HepG2 (cell line): ENCODE measurements around the gene CISD2. TPM values are rescaled to one million over a fixed set of nuclear protein-coding genes. Genes with fewer than 3 reads are reported as not detected.

ENCODE experiments used
- ATAC-seq: fragments of 200-7000 bp; cut with Tn5 transposase; 3 replicates; pipeline ENCODE4 v1.9.1; 2020; ENCODE audit warnings: mild to moderate bottlenecking, moderate library complexity
- BruUV-seq: library from RNA; stranded (reverse); fragments of 400-500 nt; replicated peaks from 2 replicates; lab custom pipeline; 2021; lab: Mats Ljungman, UMichigan
- CTCF ChIA-PET: fragments of 300-600 bp; formaldehyde crosslinking; extraction: SDS; loops from one replicate; lab custom pipeline; 2021; ENCODE audit warnings: low total read pairs, inconsistent platforms, low intra/inter-chr PET ratio; lab: Yijun Ruan, JAX
- POLR2A ChIA-PET: fragments of 350-600 bp; sonication (Branson Sonifier 250); formaldehyde crosslinking; loops from one replicate; lab custom pipeline; 2020; ENCODE audit warnings: antibody characterized with exemption, inconsistent platforms; lab: Yijun Ruan, JAX
- DNase-seq: peaks from one replicate; pipeline ENCODE4 v3.0.0-alpha.2; 2015; ENCODE audit warnings: low spot score
- FAIRE-seq: peaks from 3 replicates; lab custom pipeline; 2011; peaks lifted over from hg19 to GRCh38; lab: Jason Lieb, UNC
- H2AFZ ChIP-seq: one replicate; pipeline ENCODE4 v1.6.1; 2011; ENCODE audit warnings: low read length, inconsistent platforms
- H3K27ac ChIP-seq: fragments of 300-600 bp; 3 replicates; pipeline ENCODE4 v1.8.0; 2011; ENCODE audit warnings: mixed run types, mild to moderate bottlenecking, mixed read lengths, low read length, inconsistent platforms; ENCODE audit not compliant: insufficient read depth; ENCODE audit errors: extremely low read length
- H3K27me3 ChIP-seq, 2 experiments: fragments of 200-600 bp in 1 of 2; 2 replicates in 1 of 2; 3 replicates in 1 of 2; pipeline versions ENCODE4 v1.6.0 to v1.8.0; 2011; ENCODE audit warnings: low read length in 2 of 2, mild to moderate bottlenecking in 2 of 2, moderate library complexity in 2 of 2, inconsistent platforms in 1 of 2; ENCODE audit not compliant: insufficient read depth in 2 of 2, control insufficient read depth in 1 of 2
- H3K36me3 ChIP-seq, 2 experiments: fragments of 200-600 bp in 1 of 2; replicated peaks in 1 of 2; 2 replicates in 1 of 2; 3 replicates in 1 of 2; pipeline versions ENCODE4 v1.5.1 to v1.8.0; 2011; ENCODE audit warnings: low read length in 2 of 2, inconsistent platforms in 1 of 2; ENCODE audit not compliant: insufficient read depth in 2 of 2, control insufficient read depth in 1 of 2
- H3K4me1 ChIP-seq: 2 replicates; pipeline ENCODE4 v1.5.1; 2012; ENCODE audit warnings: low read length, inconsistent platforms; ENCODE audit not compliant: insufficient read depth
- H3K4me2 ChIP-seq: 2 replicates; pipeline ENCODE4 v1.6.0; 2011; ENCODE audit warnings: low read depth, low read length, inconsistent platforms
- H3K4me3 ChIP-seq, 3 experiments: fragments of 200-600 bp in 1 of 3; sonication (generic), shearing (Covaris generic) in 1 of 3; replicated peaks in 1 of 3; 2 replicates each; pipeline ENCODE4 v1.5.1; 2011 to 2016; ENCODE audit warnings: low read length in 3 of 3, inconsistent platforms in 2 of 3, low read depth in 2 of 3, mild to moderate bottlenecking in 2 of 3, control low read depth in 1 of 3, mixed read lengths in 1 of 3; ENCODE audit not compliant: insufficient read depth in 1 of 3
- H3K79me2 ChIP-seq: one replicate; pipeline ENCODE4 v1.6.1; 2011; ENCODE audit warnings: low read length, inconsistent platforms; ENCODE audit not compliant: insufficient read depth
- H3K9ac ChIP-seq: 2 replicates; pipeline ENCODE4 v1.6.0; 2011; ENCODE audit warnings: mild to moderate bottlenecking, low read depth, low read length, inconsistent platforms; ENCODE audit not compliant: insufficient read depth
- H3K9me3 ChIP-seq: 2 replicates; pipeline ENCODE4 v1.5.1; 2012; ENCODE audit warnings: mild to moderate bottlenecking, low read length
- H4K20me1 ChIP-seq: 2 replicates; pipeline ENCODE4 v1.6.0; 2011; ENCODE audit warnings: inconsistent platforms, mild to moderate bottlenecking, low read length, moderate library complexity; ENCODE audit not compliant: insufficient read depth
- ERF ChIP-seq: IDR thresholded peaks from 2 replicates; pipeline ENCODE4 v1.6.1; 2018; ENCODE audit warnings: missing biosample characterization, missing genetic modification reagents
- FOXK1 ChIP-seq: sonication (generic); formaldehyde crosslinking; IDR thresholded peaks from 2 replicates; pipeline ENCODE4 v1.4.0; 2020; ENCODE audit warnings: low read depth, missing genetic modification reagents, borderline replicate concordance
- GABPA ChIP-seq, 2 experiments: IDR thresholded peaks; 2 replicates each; pipeline ENCODE4 v1.6.1; 2011 to 2016; ENCODE audit warnings: low read depth in 2 of 2, low read length in 1 of 2, missing biosample characterization in 1 of 2, missing genetic modification characterization in 1 of 2
- HBP1 ChIP-seq: IDR thresholded peaks from 2 replicates; pipeline ENCODE4 v1.6.1; 2016; ENCODE audit warnings: low read depth, control low read depth
- MXD4 ChIP-seq: IDR thresholded peaks from 2 replicates; pipeline ENCODE4 v1.6.1; 2016; ENCODE audit warnings: mild to moderate bottlenecking, missing biosample characterization, missing genetic modification reagents
- RBFOX2 ChIP-seq: fragments of 200-400 bp; formaldehyde crosslinking; IDR thresholded peaks from 2 replicates; pipeline ENCODE4 v1.6.1; 2017; ENCODE audit warnings: low read depth, mild to moderate bottlenecking, low read length
- SIN3B ChIP-seq: fragments of 150-350 bp; IDR thresholded peaks from 2 replicates; pipeline ENCODE4 v1.6.1; 2014; ENCODE audit warnings: low read length
- TGIF2 ChIP-seq: IDR thresholded peaks from 2 replicates; pipeline ENCODE4 v1.6.1; 2016; ENCODE audit warnings: control low read depth, missing compliant biosample characterization
- ZBTB37 ChIP-seq: sonication (generic); formaldehyde crosslinking; IDR thresholded peaks from 2 replicates; pipeline ENCODE4 v1.4.0; 2020; ENCODE audit warnings: mild to moderate bottlenecking, missing genetic modification reagents
- ZNF615 ChIP-seq: sonication (generic); formaldehyde crosslinking; IDR thresholded peaks from 2 replicates; pipeline ENCODE4 v1.5.0; 2020; ENCODE audit warnings: mild to moderate bottlenecking, missing genetic modification reagents, borderline replicate concordance
- whole genome bisulfite sequencing: methylation state at CpG from one replicate; pipeline ENCODE4 v1.1.6; 2017; ENCODE audit warnings: low lambda C conversion rate; 5-methylcytosine and 5-hydroxymethylcytosine counted together
- in situ Hi-C: cut with HindIII; loops from 2 replicates; pipeline ENCODE4 v1.10.0; 2017; ENCODE audit warnings: low pct_unique_long_range_greater_than_20kb; ENCODE audit not compliant: extremely low pct_ligation_motif_present
- intact Hi-C: fragments of 100-400 bp; cut with micrococcal nuclease; formaldehyde crosslinking; loops from one replicate; pipeline ENCODE4 v1.10.0; 2022; ENCODE audit not compliant: unreplicated experiment
- polyA plus RNA-seq, 8 experiments: library from polyadenylated mRNA; depleted of rRNA in 3 of 8; stranded (reverse) in 7 of 8; unstranded in 1 of 8; fragments of >200 nt; fragmentation: Illumina TruSeq in 4 of 8; extraction: Trizol in 4 of 8; gene quantifications; 2 replicates each; pipeline versions ENCODE4 v1.2.1 to v1.2.3, GENCODE V29; 2011 to 2016; ENCODE audit warnings: low read depth in 4 of 8, missing spikeins in 1 of 8, mixed read lengths in 1 of 8; ENCODE audit not compliant: insufficient read depth in 1 of 8
- total RNA-seq, 5 experiments: library from RNA; depleted of rRNA; stranded (reverse); fragments of >200 nt; fragmentation: Illumina TruSeq; extraction: Trizol; gene quantifications; 2 replicates each; pipeline ENCODE4 v1.2.3, GENCODE V29; 2016; ENCODE audit warnings: low read depth in 1 of 5
- TF ChIP-seq, protein P1 (sequence below): sonication (generic); formaldehyde crosslinking; IDR thresholded peaks from 2 replicates; pipeline ENCODE4 v1.5.1; 2020; ENCODE audit warnings: missing genetic modification reagents, mild to moderate bottlenecking, borderline replicate concordance
- TF ChIP-seq, protein P2 (sequence below): sonication (generic); formaldehyde crosslinking; IDR thresholded peaks from 2 replicates; pipeline ENCODE4 v1.8.1; 2023; ENCODE audit warnings: missing genetic modification reagents, mild to moderate bottlenecking, borderline replicate concordance
- TF ChIP-seq, protein P3 (sequence below): sonication (generic); formaldehyde crosslinking; IDR thresholded peaks from 2 replicates; pipeline ENCODE4 v1.5.0; 2020; ENCODE audit warnings: mild to moderate bottlenecking, missing genetic modification reagents

Gene CISD2
- total and polyA plus RNA-seq, 2 of the 13 experiments (the other 11 are each of a cell fraction or from before 2014, with no cell fraction given), result 24.5 to 37.7 TPM

DNA sequence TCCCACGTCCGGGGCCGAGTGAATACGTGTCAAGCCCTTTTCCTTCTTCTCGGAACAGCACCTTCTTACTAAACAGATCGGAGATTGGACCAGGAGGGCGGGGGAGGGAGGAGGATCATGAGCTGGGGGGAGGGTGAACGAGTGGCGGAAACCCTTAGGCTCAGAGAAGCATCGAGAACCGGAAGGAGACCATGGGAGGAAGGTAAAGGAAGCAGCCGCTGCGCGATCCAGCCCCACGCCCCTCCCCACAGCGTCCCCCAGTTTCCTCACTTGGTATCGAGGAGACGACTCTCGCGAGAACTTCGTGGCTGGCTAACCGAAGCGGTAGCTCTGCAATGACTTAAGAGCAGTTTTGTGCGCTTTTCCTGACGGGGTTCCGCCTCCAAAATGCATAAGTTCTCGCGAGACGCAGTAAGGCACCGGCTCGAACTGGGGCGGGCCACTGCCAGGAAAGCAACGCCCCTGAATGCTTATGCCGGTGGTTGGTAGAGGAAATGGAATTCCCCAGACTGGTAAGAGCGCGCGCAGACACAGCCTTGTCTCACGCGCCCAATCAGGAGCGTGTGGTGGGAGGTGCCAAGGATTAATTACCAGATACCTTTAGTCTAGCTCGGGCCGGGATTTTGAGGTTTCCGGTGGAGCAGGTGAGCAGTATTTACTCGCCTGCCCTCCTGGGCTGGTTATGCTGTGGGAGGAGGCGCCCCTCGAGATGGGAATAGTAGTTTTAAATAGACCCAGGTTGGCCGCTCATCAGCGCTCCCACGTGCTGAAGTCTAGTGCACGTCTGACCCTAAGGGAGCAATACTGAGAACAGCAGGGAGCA lies 40.9 kb upstream of the CISD2 start (continued):
- TF ChIP-seq, protein P1, sequence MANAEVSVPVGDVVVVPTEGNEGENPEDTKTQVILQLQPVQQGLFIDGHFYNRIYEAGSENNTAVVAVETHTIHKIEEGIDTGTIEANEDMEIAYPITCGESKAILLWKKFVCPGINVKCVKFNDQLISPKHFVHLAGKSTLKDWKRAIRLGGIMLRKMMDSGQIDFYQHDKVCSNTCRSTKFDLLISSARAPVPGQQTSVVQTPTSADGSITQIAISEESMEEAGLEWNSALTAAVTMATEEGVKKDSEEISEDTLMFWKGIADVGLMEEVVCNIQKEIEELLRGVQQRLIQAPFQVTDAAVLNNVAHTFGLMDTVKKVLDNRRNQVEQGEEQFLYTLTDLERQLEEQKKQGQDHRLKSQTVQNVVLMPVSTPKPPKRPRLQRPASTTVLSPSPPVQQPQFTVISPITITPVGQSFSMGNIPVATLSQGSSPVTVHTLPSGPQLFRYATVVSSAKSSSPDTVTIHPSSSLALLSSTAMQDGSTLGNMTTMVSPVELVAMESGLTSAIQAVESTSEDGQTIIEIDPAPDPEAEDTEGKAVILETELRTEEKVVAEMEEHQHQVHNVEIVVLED, result peak; percentile 65
- no peak for TF ChIP-seq FOXK1 (CRISPR knock-in tag)
- TF ChIP-seq ERF (CRISPR knock-in tag), result peak; percentile 25; the same call in 1 of the 2 replicates
- TF ChIP-seq, protein P2, sequence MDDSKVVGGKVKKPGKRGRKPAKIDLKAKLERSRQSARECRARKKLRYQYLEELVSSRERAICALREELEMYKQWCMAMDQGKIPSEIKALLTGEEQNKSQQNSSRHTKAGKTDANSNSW (CRISPR knock-in tag), result no peak
- TF ChIP-seq GABPA (IDR thresholded peaks at IDR 0.05; ENCODE audit: low read depth, low read length), result peak; percentile 46
- peak; percentile 89 for TF ChIP-seq GABPA (CRISPR knock-in tag; IDR thresholded peaks at IDR 0.05; ENCODE audit: low read depth)
- TF ChIP-seq SIN3B, result 0 out of 2 replicates have a peak, but pooled peaks have one; percentile 37

- 0% methylated on average over 4 of the region's 4 CpGs for WGBS
- TSS peak; percentile 83 for BruUV-seq
- H3K9me3 ChIP-seq, result no peaks in the 10 kb centered on the region
- no peak for ATAC-seq
- intact Hi-C loops (loop anchor here (1.0 to 5.0 kb wide), 5 partner anchors 41 to 326 kb away; partner anchors contain the start of genes MANBA and NFKB1), in situ Hi-C loops (loop anchor here (5.0 kb wide), 1 partner anchor 39 kb away; the partner anchor contains the start of gene CISD2)
- H3K79me2 ChIP-seq, result peaks cover 47% of the 10 kb centered on the region
- H3K4me1 ChIP-seq, result peaks cover 42% of the 10 kb centered on the region
- H2AFZ ChIP-seq, result peak overlapping the region; percentile 22
- H4K20me1 ChIP-seq, result peaks cover 34% of the 10 kb centered on the region
- ChIA-PET POLR2A (interaction anchor here (0.7 to 3.4 kb wide), 37 partner anchors 8 to 386 kb away, joined by 3 to 121 read pairs (median 8); partner anchors contain the start of genes BDH2, CISD2, MANBA and NFKB1), CTCF (no interaction called here)
- DNase-seq, result no peak
- peaks cover 0 to 2% of the 10 kb centered on the region in 2 experiments; a peak in 1 of 5 replicates for H3K27me3 ChIP-seq
- no peak for FAIRE-seq
- 0 out of 5 replicates have a peak, but pooled peaks cover 0 to 5% of the 10 kb centered on the region in 2 experiments for H3K36me3 ChIP-seq
- H3K27ac ChIP-seq, result peak overlapping the region; percentile 97
- H3K4me3 ChIP-seq, result peak overlapping the region; percentile 58 to 92 (median 59)
- H3K4me2 ChIP-seq, result peak overlapping the region; percentile 88
- peak overlapping the region; percentile 98 for H3K9ac ChIP-seq
- TF ChIP-seq RBFOX2 (0 out of 2 replicates have a peak, but pooled peaks have one; percentile 41), TGIF2 (CRISPR knock-in tag) (0 out of 2 replicates have a peak, but pooled peaks have one; percentile 32), ZNF615 (0 out of 2 replicates have a peak, but pooled peaks have one; percentile 62), MXD4 (0 out of 2 replicates have a peak, but pooled peaks have one; percentile 28), ZBTB37 (CRISPR knock-in tag) (0 out of 2 replicates have a peak, but pooled peaks have one; percentile 0), HBP1 (CRISPR knock-in tag) (0 out of 2 replicates have a peak, but pooled peaks have one; percentile 42)
- TF ChIP-seq, protein P3, sequence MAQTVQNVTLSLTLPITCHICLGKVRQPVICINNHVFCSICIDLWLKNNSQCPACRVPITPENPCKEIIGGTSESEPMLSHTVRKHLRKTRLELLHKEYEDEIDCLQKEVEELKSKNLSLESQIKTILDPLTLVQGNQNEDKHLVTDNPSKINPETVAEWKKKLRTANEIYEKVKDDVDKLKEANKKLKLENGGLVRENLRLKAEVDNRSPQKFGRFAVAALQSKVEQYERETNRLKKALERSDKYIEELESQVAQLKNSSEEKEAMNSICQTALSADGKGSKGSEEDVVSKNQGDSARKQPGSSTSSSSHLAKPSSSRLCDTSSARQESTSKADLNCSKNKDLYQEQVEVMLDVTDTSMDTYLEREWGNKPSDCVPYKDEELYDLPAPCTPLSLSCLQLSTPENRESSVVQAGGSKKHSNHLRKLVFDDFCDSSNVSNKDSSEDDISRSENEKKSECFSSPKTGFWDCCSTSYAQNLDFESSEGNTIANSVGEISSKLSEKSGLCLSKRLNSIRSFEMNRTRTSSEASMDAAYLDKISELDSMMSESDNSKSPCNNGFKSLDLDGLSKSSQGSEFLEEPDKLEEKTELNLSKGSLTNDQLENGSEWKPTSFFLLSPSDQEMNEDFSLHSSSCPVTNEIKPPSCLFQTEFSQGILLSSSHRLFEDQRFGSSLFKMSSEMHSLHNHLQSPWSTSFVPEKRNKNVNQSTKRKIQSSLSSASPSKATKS, result peak; percentile 66; the same call in 1 of the 2 replicates
Measured at GRCh38 chr4:102828497-102828808, 40.3 kb upstream of the CISD2 start.
